ENCODE measurements around the gene KIAA0408. TPM values are rescaled to one million over a fixed set of nuclear protein-coding genes. Genes with fewer than 3 reads are reported as not detected.

The KIAA0408 gene
- total RNA-seq, 1 experiment from 2014 or later, result 3.1 TPM

GRCh38 chr6:127468936-127469335 lies 9.7 kb upstream of the KIAA0408 start:
- H3K79me1 ChIP-seq (ENCODE audit: insufficient read depth, low read depth, low read length, poor library complexity, severe bottlenecking), result no peaks in the 10 kb centered on the region
- H4K20me1 ChIP-seq (ENCODE audit: control insufficient read depth, insufficient read depth, insufficient read length), result no peaks in the 10 kb centered on the region
- H4K8ac ChIP-seq (replicated peaks; ENCODE audit: insufficient read length, low read depth, low read length), result no peak overlapping the region
- no peak overlapping the region for H2AK5ac ChIP-seq (ENCODE audit: insufficient read length, low read length)
- no peak overlapping the region for H2BK20ac ChIP-seq (ENCODE audit: low read depth, low read length, poor library complexity, severe bottlenecking)
- no peak overlapping the region for H2AFZ ChIP-seq (ENCODE audit: low read length)
- WGBS (ENCODE audit: extremely low coverage, insufficient read length, low lambda C conversion rate), result no CpG with 5 or more reads among the region's 2 CpGs
- no peak overlapping the region for H2BK12ac ChIP-seq (ENCODE audit: insufficient read length, low read depth, low read length)
- H4K5ac ChIP-seq (ENCODE audit: insufficient read length, low read depth, low read length), result no peak overlapping the region
- H3K4me2 ChIP-seq (ENCODE audit: insufficient read depth, insufficient read length, low read length), result no peak overlapping the region
- no peaks in the 10 kb centered on the region for H3K79me2 ChIP-seq (ENCODE audit: insufficient read depth, low read length)
- H3K23me2 ChIP-seq (ENCODE audit: insufficient read length, low read depth, low read length, poor library complexity, severe bottlenecking), result no peaks in the 10 kb centered on the region
- Mint-ChIP-seq H3K4me3 (no peak overlapping the region), H3K9me3 (no peaks in the 10 kb centered on the region), H3K36me3 (ENCODE audit: insufficient read depth in 1 of 3, low read depth in 3 of 3) (peaks cover 3 to 15% (median 12%) of the 10 kb centered on the region in 3 experiments; a peak in 5 of 7 replicates), H3K4me1 (peaks cover 16% of the 10 kb centered on the region in 2 experiments; a peak in 3 of 4 replicates), H3K27ac (no peak overlapping the region), H3K27me3 (ENCODE audit: low read depth) (no peaks in the 10 kb centered on the region)
- no peak overlapping the region for H3K4ac ChIP-seq (ENCODE audit: low read depth, low read length)
- no peaks in the 10 kb centered on the region for H3K9me3 ChIP-seq (ENCODE audit: control insufficient read depth, low read depth, low read length)
- no peak for TF ChIP-seq CTCF (conservative IDR thresholded peaks at IDR 0.05)
- H2BK120ac ChIP-seq (ENCODE audit: low read depth, low read length, poor library complexity, severe bottlenecking), result no peak overlapping the region
- DNase-seq, result no peak
- no peak overlapping the region for H2BK15ac ChIP-seq (ENCODE audit: low read depth, low read length)
- H3K14ac ChIP-seq (ENCODE audit: insufficient read depth, low read length), result no peak overlapping the region
- H3K27me3 ChIP-seq (ENCODE audit: insufficient read depth, low read length), result no peaks in the 10 kb centered on the region
- H3K4me1 ChIP-seq (ENCODE audit: insufficient read depth, low read length), result peaks cover 2% of the 10 kb centered on the region
- no peak overlapping the region for H3K9ac ChIP-seq (ENCODE audit: extremely low read depth, insufficient read length, low read length)
- H3T11ph ChIP-seq (ENCODE audit: low read length), result no peak overlapping the region
- H3K56ac ChIP-seq (ENCODE audit: insufficient read length, low read depth, low read length), result no peak overlapping the region
- no peak overlapping the region for H3K23ac ChIP-seq (ENCODE audit: insufficient read length, low read depth, low read length)
- no peak overlapping the region for H2BK5ac ChIP-seq (ENCODE audit: insufficient read length, low read length)
- no peak overlapping the region for H3K18ac ChIP-seq (ENCODE audit: insufficient read length, low read depth, low read length)
- no peak overlapping the region for H3K27ac ChIP-seq (ENCODE audit: insufficient read length, low read depth, low read length)
- H4K91ac ChIP-seq (ENCODE audit: insufficient read length, low read depth, low read length), result no peak overlapping the region

All from H9 (cell line).